Fibroblast of pulmonary artery (primary cell): ENCODE results near the gene RIN3.
A peak's percentile ranks its signal among the peaks of the same experiment; 100 is the strongest.

Experiments
- DNase-seq: peaks from one replicate; pipeline ENCODE4 v3.0.0-alpha.2; 2010; ENCODE audit warnings: low read depth
- H3K4me3 ChIP-seq: replicated peaks from 2 replicates; pipeline ENCODE4 v1.5.1; 2011; ENCODE audit warnings: low read depth, mild to moderate bottlenecking, control low read depth, low read length, moderate library complexity
- TF ChIP-seq, protein P1 (sequence below): IDR thresholded peaks from 2 replicates; pipeline ENCODE4 v1.5.1; 2011; ENCODE audit warnings: mild to moderate bottlenecking, control low read depth, low read length, inconsistent platforms; ENCODE audit errors: missing control alignments

Gene RIN3

DNA sequence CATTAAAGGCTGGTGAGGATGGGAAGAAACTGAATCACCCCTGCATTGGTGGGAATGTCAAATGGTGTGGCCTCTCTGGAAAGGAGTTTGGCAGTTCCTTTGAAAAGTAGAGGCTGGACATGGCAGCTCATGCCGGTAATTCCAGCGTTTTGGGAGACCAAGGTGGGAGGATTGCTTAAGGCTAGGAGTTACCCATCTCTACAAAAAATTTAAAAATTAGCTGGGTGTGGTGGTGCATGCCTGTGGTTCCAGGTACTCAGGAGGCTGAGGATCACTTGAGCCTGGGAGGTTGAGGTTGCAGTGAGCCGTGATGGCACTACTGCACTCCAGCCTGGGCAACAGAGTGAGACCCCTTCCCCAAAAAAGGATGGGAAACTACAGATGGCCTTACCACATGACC lies 93.7 kb downstream of the RIN3 start:
- no peak overlapping the region for H3K4me3 ChIP-seq
- TF ChIP-seq, protein P1, sequence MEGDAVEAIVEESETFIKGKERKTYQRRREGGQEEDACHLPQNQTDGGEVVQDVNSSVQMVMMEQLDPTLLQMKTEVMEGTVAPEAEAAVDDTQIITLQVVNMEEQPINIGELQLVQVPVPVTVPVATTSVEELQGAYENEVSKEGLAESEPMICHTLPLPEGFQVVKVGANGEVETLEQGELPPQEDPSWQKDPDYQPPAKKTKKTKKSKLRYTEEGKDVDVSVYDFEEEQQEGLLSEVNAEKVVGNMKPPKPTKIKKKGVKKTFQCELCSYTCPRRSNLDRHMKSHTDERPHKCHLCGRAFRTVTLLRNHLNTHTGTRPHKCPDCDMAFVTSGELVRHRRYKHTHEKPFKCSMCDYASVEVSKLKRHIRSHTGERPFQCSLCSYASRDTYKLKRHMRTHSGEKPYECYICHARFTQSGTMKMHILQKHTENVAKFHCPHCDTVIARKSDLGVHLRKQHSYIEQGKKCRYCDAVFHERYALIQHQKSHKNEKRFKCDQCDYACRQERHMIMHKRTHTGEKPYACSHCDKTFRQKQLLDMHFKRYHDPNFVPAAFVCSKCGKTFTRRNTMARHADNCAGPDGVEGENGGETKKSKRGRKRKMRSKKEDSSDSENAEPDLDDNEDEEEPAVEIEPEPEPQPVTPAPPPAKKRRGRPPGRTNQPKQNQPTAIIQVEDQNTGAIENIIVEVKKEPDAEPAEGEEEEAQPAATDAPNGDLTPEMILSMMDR = no peak
- no peak for DNase-seq

DNA sequence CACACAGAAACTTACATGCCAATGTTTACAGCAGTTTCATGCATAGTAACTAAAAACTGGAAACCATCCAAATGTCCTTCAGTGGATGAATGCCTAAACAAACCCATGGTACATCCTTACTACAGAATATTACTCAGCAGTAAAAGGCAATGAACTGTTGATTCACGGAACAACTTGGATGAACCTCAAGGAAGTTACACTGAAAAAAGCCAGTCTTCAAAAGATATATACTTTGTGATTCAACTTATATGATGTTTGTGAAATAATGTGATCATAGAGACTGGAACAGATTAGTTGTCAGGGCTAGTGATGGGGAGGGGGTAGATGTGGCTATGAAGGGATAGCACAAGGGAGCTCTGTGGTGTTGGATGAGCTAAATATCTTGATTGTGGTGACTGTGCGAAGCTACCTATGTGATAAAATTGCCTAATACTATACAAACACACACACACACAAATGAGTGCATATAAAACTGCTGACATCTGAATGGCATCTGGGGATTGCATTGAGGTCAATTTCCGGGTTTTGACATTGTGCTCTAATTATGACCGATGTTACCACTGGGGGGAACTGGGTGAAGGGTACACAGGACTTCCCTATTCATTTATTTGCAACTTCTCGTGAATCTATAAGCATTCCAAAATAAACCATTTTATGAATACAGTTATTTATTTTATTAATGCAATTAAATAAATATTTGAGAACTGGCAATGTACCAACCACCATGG lies 94.3 kb downstream of the RIN3 start:
- TF ChIP-seq, protein P1 = no peak
- DNase-seq = peak; percentile 93

DNA sequence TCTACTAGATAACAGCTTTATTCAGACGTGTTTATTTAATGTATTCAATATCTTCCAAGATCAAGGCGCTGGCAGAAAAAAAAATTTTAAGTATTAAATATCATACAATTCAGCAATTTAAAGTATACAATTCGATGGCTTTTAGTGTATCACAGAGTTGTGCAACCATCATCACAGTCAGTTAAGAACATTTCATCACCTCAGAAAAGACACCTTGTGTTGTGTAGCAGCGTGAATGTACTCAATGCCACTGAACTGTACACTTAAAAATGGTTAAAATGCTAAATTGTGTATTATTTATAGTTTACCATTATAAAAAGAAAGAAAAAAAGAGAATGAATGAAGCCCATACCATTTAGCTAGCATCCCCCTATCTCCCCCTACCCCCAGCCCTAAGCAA lies 96.4 kb downstream of the RIN3 start:
- no peak overlapping the region for H3K4me3 ChIP-seq
- DNase-seq = peak; percentile 59
- TF ChIP-seq, protein P1 = no peak

More for the DNA sequence above, 94.3 kb downstream of the RIN3 start:
- no peak overlapping the region for H3K4me3 ChIP-seq

DNA sequence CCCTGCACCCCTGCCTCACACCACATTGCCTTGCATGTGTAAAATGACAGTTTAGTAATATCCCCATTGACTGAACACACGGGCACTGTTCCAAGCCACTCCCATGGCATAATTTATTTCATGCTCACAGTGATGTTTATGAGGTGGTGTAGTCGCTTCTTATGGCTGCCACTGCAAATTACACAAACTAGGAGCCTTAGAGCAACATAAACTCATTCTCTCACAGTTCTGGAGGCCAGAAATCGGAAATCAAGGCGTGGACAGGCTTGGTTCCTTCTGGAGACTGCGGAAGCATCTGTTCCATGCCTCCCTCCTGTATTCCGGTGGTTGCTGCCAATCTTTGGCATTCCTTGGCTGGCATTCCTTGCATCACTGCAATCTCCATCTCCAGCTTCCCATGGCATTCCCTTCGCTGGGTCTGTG lies 97.3 kb downstream of the RIN3 start:
- no peak for DNase-seq
- TF ChIP-seq, protein P1 = no peak
- no peak overlapping the region for H3K4me3 ChIP-seq

DNA sequence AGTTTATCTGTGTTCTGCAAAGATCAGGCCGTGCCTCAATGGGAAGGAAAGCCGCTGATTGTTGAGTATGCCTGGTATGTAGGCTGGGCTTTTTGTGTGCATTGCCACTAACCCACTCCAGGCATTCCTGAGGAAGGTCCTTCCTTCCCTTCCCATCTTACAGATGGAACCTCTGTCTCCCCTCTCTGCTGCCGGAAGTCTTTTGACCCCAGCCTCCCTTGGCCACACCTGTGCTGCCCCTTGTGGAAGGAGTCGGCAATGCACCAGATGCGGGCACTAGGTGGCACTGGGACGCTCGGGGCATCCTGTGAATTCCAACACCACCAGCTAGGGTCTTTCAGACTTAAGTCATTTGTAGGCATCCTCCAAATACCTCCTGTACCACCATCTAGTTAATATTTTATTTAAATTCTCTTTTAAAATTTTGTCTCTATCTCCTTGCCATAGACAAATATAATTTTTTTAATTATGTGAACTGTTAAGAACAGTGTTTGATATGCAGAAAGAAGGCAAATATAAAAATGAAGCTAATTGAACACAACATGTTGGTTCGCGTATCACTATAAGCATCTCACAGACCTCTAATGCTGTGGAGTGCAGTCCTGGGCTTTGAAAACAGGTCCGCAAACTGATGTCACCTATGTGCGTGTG lies 99.6 kb downstream of the RIN3 start:
- TF ChIP-seq, protein P1 = peak; percentile 79
- DNase-seq = no peak
- no peak overlapping the region for H3K4me3 ChIP-seq

DNA sequence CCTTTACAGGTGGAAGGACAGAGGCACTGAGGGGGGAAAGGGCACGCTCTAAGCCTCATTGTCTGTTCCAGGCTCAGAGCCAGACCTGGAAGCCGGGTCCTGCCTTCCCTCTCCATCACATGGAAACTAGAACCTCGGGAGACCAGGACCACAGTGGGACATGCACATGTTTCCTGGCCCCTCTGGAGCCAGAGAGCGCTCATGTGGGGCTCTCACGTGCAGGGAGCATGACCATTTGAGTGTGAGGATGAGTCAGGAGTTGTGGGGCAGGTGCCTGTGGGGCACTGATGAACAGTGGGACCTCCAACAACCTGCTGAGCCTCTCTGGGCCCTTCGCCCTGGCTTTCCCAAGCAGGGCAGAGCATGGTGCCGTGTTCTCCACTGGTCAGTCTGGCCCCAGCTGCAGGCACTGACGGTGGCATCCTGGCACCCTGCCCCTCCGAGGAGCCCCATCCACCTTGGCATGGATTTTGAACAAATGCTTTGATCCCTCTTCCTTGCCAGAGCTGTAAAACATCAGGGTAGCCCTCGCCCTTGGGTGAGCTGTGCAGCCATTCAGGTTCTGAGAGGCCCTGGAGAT lies 100.2 kb downstream of the RIN3 start:
- DNase-seq = no peak
- TF ChIP-seq, protein P1 = no peak
- no peak overlapping the region for H3K4me3 ChIP-seq

DNA sequence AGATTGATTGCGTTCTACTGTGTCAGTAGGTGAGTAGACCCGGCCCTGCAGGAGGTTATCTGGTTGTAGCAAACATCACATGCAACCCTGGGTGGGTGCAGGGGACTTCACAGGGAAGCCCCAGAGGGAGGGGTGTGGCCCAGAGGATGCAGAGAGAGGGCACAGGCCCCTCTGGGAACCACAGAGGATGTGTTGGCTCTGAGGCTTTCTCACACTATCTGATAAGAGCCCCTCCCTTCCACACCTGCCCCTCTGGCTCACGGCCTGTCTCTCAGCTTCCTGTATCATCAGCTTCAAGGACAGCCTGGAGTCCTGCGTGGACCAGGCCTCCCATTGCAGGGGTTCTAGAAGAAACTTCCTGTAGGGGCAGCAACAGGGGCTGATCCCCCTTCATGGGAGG lies 101.9 kb downstream of the RIN3 start:
- H3K4me3 ChIP-seq = no peak overlapping the region
- DNase-seq = no peak
- TF ChIP-seq, protein P1 = no peak
